ENCODE data around the gene UBLCP1. TPM values are rescaled to one million over a fixed set of nuclear protein-coding genes. Genes with fewer than 3 reads are reported as not detected.

The UBLCP1 gene
- polyA plus RNA-seq, 1 donor from 2014 or later, result 42.5 TPM

DNA sequence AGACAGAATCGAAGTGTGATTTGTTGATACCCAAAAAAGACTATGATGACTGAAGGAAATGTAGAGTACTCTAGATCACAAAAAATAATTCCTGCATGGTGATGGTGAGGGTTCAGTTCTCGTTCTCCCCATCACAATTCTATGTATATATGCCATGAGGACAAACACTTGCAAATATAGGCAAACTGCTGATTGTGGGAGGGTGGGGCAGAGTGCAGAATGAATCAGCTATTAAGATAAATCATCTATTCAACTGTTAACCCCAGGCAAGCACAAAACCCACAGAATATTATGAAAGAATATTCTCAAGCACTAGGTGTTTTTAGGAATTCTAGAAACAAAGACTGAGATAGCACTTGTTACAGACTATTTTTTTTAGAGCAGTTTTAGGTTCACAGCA is 13.9 kb upstream of the UBLCP1 start:
- H3F3A ChIP-seq (ENCODE audit: insufficient read depth, low read length, poor library complexity, severe bottlenecking), result no peaks in the 10 kb centered on the region
- H3K4me3 ChIP-seq (ENCODE audit: low read length), result no peak overlapping the region
- no peak for TF ChIP-seq POLR2AphosphoS5 (IDR thresholded peaks at IDR 0.05)
- TF ChIP-seq, protein P1, sequence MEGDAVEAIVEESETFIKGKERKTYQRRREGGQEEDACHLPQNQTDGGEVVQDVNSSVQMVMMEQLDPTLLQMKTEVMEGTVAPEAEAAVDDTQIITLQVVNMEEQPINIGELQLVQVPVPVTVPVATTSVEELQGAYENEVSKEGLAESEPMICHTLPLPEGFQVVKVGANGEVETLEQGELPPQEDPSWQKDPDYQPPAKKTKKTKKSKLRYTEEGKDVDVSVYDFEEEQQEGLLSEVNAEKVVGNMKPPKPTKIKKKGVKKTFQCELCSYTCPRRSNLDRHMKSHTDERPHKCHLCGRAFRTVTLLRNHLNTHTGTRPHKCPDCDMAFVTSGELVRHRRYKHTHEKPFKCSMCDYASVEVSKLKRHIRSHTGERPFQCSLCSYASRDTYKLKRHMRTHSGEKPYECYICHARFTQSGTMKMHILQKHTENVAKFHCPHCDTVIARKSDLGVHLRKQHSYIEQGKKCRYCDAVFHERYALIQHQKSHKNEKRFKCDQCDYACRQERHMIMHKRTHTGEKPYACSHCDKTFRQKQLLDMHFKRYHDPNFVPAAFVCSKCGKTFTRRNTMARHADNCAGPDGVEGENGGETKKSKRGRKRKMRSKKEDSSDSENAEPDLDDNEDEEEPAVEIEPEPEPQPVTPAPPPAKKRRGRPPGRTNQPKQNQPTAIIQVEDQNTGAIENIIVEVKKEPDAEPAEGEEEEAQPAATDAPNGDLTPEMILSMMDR (IDR thresholded peaks at IDR 0.05; ENCODE audit: poor library complexity, severe bottlenecking), result no peak
- TF ChIP-seq MXI1 (conservative IDR thresholded peaks at IDR 0.05; ENCODE audit: poor library complexity, severe bottlenecking), result no peak
- no peak for TF ChIP-seq EZH2 (IDR thresholded peaks at IDR 0.05; ENCODE audit: borderline replicate concordance, insufficient read depth, low read length, poor library complexity, severe bottlenecking)
- no peak for TF ChIP-seq SMC3 (conservative IDR thresholded peaks at IDR 0.05; ENCODE audit: poor library complexity)
- no peak for TF ChIP-seq RAD21 (conservative IDR thresholded peaks at IDR 0.05)
- TF ChIP-seq, protein P2, sequence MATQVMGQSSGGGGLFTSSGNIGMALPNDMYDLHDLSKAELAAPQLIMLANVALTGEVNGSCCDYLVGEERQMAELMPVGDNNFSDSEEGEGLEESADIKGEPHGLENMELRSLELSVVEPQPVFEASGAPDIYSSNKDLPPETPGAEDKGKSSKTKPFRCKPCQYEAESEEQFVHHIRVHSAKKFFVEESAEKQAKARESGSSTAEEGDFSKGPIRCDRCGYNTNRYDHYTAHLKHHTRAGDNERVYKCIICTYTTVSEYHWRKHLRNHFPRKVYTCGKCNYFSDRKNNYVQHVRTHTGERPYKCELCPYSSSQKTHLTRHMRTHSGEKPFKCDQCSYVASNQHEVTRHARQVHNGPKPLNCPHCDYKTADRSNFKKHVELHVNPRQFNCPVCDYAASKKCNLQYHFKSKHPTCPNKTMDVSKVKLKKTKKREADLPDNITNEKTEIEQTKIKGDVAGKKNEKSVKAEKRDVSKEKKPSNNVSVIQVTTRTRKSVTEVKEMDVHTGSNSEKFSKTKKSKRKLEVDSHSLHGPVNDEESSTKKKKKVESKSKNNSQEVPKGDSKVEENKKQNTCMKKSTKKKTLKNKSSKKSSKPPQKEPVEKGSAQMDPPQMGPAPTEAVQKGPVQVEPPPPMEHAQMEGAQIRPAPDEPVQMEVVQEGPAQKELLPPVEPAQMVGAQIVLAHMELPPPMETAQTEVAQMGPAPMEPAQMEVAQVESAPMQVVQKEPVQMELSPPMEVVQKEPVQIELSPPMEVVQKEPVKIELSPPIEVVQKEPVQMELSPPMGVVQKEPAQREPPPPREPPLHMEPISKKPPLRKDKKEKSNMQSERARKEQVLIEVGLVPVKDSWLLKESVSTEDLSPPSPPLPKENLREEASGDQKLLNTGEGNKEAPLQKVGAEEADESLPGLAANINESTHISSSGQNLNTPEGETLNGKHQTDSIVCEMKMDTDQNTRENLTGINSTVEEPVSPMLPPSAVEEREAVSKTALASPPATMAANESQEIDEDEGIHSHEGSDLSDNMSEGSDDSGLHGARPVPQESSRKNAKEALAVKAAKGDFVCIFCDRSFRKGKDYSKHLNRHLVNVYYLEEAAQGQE (IDR thresholded peaks at IDR 0.05; ENCODE audit: borderline replicate concordance), result no peak
- TF ChIP-seq EP300 (conservative IDR thresholded peaks at IDR 0.05; ENCODE audit: poor library complexity, severe bottlenecking), result no peak
- TF ChIP-seq TAF1 (IDR thresholded peaks at IDR 0.05; ENCODE audit: low read depth), result no peak
- H3K4me2 ChIP-seq (ENCODE audit: low read length), result no peak overlapping the region
- no peak overlapping the region for H3K27ac ChIP-seq (ENCODE audit: low read length)
- H4K20me1 ChIP-seq (ENCODE audit: insufficient read depth), result no peaks in the 10 kb centered on the region
- H3K9ac ChIP-seq (ENCODE audit: low read length), result no peak overlapping the region
- no peaks in the 10 kb centered on the region for H3K79me2 ChIP-seq (replicated peaks; ENCODE audit: insufficient read depth, low read length)
- H3K36me3 ChIP-seq (ENCODE audit: insufficient read depth, low read length), result no peaks in the 10 kb centered on the region
- H3K9me3 ChIP-seq (ENCODE audit: low read length), result no peaks in the 10 kb centered on the region
- no peaks in the 10 kb centered on the region for H3K9me2 ChIP-seq (ENCODE audit: insufficient read depth, low read length)
- no peak overlapping the region for H2AFZ ChIP-seq (ENCODE audit: low read depth, low read length)
- no peaks in the 10 kb centered on the region for H3K27me3 ChIP-seq (ENCODE audit: insufficient read depth, low read depth, low read length)

DNA sequence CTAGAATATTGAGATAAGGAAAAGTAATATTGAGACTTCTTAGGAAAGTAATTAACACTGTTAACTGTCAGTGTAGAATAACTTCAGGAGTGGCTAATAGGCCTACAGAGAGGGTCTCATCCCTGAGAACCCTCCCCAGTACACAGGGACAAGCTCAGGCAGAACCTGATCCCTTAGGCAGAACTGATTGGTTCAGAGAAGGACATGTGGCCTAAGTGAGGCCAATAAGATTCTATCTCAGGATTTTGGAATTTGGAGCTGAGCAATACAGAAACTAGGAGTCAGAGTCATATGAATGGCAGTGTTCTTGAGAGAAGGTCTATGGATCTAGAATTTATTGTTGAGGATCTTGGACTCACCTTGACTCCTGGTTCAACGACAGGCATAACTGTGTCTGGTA is 10.9 kb upstream of the UBLCP1 start:
- TF ChIP-seq, protein P1 (IDR thresholded peaks at IDR 0.05; ENCODE audit: poor library complexity, severe bottlenecking), result no peak
- TF ChIP-seq MXI1 (conservative IDR thresholded peaks at IDR 0.05; ENCODE audit: poor library complexity, severe bottlenecking) (no peak), POLR2AphosphoS5 (IDR thresholded peaks at IDR 0.05) (no peak), RAD21 (conservative IDR thresholded peaks at IDR 0.05) (no peak), EZH2 (IDR thresholded peaks at IDR 0.05; ENCODE audit: borderline replicate concordance, insufficient read depth, low read length, poor library complexity, severe bottlenecking) (no peak), SMC3 (conservative IDR thresholded peaks at IDR 0.05; ENCODE audit: poor library complexity) (no peak), EP300 (conservative IDR thresholded peaks at IDR 0.05; ENCODE audit: poor library complexity, severe bottlenecking) (no peak), TAF1 (IDR thresholded peaks at IDR 0.05; ENCODE audit: low read depth) (no peak)
- Histone ChIP-seq H3K9me2 (ENCODE audit: insufficient read depth, low read length) (no peaks in the 10 kb centered on the region), H3K36me3 (ENCODE audit: insufficient read depth, low read length) (no peaks in the 10 kb centered on the region), H3K9ac (ENCODE audit: low read length) (no peak overlapping the region), H3K9me3 (ENCODE audit: low read length) (no peaks in the 10 kb centered on the region), H3K4me3 (ENCODE audit: low read length) (no peak overlapping the region), H2AFZ (ENCODE audit: low read depth, low read length) (no peak overlapping the region), H3K4me2 (ENCODE audit: low read length) (no peak overlapping the region), H3K27me3 (ENCODE audit: insufficient read depth, low read depth, low read length) (no peaks in the 10 kb centered on the region), H3F3A (ENCODE audit: insufficient read depth, low read length, poor library complexity, severe bottlenecking) (no peaks in the 10 kb centered on the region), H3K27ac (ENCODE audit: low read length) (peak overlapping the region; percentile 22), H4K20me1 (ENCODE audit: insufficient read depth) (no peaks in the 10 kb centered on the region), H3K79me2 (replicated peaks; ENCODE audit: insufficient read depth, low read length) (no peaks in the 10 kb centered on the region)
